ENCODE data around the gene VTCN1.

Gene VTCN1

DNA sequence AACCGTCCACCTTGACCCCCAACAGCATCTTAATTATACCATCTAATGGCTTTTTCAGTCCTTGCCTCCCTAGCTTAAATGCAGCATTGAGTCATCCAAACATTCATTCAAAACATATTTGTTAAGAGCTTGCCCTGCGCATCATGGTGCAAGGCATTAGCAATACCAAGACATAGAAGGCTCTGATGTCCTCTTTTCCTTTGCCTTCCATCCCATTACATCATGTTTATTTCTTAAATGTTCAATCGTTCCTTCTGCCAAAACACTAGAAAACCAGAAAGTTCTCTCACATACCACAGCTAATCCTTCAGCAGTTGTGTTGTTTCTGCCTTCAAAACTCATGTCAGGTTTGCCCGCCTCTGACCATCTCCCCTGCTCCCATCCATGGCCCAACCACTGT is 29.8 kb upstream of the VTCN1 start:
- H3K27ac ChIP-seq: no peak overlapping the region
- TF ChIP-seq CTCF (IDR thresholded peaks at IDR 0.05): no peak
- no peak for TF ChIP-seq ZFX (IDR thresholded peaks at IDR 0.05; ENCODE audit: borderline replicate concordance)

GRCh38 chr1:117239467-117239866 is 28.7 kb upstream of the VTCN1 start:
- no peak for TF ChIP-seq ZFX (IDR thresholded peaks at IDR 0.05; ENCODE audit: borderline replicate concordance)
- no peak for TF ChIP-seq CTCF (IDR thresholded peaks at IDR 0.05)

GRCh38 chr1:117237726-117238381 is 27.1 kb upstream of the VTCN1 start:
- TF ChIP-seq ZFX (IDR thresholded peaks at IDR 0.05; ENCODE audit: borderline replicate concordance) (no peak), CTCF (IDR thresholded peaks at IDR 0.05) (no peak)
- 0 out of 2 replicates have a peak overlapping the region, but pooled peaks have one; percentile 28 for H3K27ac ChIP-seq

More at GRCh38 chr1:117239467-117239866, 28.7 kb upstream of the VTCN1 start:
- no peak overlapping the region for H3K27ac ChIP-seq

GRCh38 chr1:117235863-117236465 is 25.2 kb upstream of the VTCN1 start:
- no peak overlapping the region for H3K27ac ChIP-seq
- TF ChIP-seq ZFX (IDR thresholded peaks at IDR 0.05; ENCODE audit: borderline replicate concordance) (no peak), CTCF (IDR thresholded peaks at IDR 0.05) (no peak)

GRCh38 chr1:117232531-117232930 is 21.8 kb upstream of the VTCN1 start:
- no peak for TF ChIP-seq CTCF (IDR thresholded peaks at IDR 0.05)
- no peak for TF ChIP-seq ZFX (IDR thresholded peaks at IDR 0.05; ENCODE audit: borderline replicate concordance)
- H3K27ac ChIP-seq: peak overlapping the region; percentile 90

GRCh38 chr1:117231748-117232373 is 21.1 kb upstream of the VTCN1 start:
- TF ChIP-seq ZFX (IDR thresholded peaks at IDR 0.05; ENCODE audit: borderline replicate concordance) (no peak), CTCF (IDR thresholded peaks at IDR 0.05) (no peak)
- peak overlapping the region; percentile 90 for H3K27ac ChIP-seq

DNA sequence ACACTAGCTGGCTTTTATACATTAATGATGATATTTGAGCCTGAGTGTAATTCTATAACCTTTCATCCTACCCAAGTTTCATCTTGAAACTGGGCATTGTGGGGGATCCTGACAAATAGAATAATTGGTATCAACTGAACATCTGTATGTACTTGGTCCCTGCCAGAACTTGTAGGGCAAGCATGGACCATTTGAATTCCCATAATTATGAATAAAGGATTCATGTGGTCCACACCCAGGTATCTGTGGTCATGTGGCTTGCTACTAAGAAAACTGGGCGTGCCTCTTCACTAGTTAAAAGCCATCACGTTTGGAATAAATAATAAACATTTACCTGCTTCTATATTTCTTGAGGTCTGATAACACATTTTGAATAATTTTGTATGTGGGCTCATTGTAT is 20.6 kb upstream of the VTCN1 start:
- no peak for TF ChIP-seq CTCF (IDR thresholded peaks at IDR 0.05)
- no peak for TF ChIP-seq ZFX (IDR thresholded peaks at IDR 0.05; ENCODE audit: borderline replicate concordance)
- peak overlapping the region; percentile 90 for H3K27ac ChIP-seq

Measured in 22Rv1 (cell line).